NB4 (cell line): ENCODE data around the gene ACSS2.

Source experiments
- POLR2A ChIP-seq: IDR thresholded peaks from 2 replicates; pipeline ENCODE4 v1.6.1; 2011; ENCODE audit warnings: mild to moderate bottlenecking; ENCODE audit not compliant: insufficient read length; ENCODE audit errors: extremely low read depth
- TF ChIP-seq, protein P1 (sequence below): IDR thresholded peaks from one replicate; pipeline ENCODE4 v1.5.1; 2012; ENCODE audit warnings: low read depth, low read length

DNA sequence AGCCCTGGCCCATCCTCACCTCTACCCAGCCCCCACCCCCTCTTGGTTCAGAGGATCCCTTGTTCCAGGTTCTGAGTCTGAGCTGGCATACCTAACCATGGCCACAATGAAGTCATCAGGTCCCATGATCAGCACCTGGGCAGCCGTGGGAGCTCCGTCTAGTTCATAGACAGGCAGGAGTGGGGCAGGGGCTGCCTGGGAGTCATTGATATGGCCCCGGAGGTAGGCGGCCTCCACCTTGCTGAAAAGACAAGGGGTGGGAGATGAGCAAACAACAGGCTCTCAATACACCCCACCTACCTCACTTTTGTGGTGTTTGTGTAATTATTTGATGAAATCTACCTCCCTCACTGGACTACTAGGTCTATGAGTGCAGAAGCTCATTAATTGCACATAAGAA is 24.1 kb upstream of the ACSS2 start:
- TF ChIP-seq POLR2A: no peak
- TF ChIP-seq, protein P1, sequence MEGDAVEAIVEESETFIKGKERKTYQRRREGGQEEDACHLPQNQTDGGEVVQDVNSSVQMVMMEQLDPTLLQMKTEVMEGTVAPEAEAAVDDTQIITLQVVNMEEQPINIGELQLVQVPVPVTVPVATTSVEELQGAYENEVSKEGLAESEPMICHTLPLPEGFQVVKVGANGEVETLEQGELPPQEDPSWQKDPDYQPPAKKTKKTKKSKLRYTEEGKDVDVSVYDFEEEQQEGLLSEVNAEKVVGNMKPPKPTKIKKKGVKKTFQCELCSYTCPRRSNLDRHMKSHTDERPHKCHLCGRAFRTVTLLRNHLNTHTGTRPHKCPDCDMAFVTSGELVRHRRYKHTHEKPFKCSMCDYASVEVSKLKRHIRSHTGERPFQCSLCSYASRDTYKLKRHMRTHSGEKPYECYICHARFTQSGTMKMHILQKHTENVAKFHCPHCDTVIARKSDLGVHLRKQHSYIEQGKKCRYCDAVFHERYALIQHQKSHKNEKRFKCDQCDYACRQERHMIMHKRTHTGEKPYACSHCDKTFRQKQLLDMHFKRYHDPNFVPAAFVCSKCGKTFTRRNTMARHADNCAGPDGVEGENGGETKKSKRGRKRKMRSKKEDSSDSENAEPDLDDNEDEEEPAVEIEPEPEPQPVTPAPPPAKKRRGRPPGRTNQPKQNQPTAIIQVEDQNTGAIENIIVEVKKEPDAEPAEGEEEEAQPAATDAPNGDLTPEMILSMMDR: no peak
